GM12878 (cell line): ENCODE results near the gene WSCD2. TPM values are rescaled to one million over a fixed set of nuclear protein-coding genes. Genes with fewer than 3 reads are reported as not detected.

Source experiments
- ATAC-seq: fragments of 200-7000 bp; cut with Tn5 transposase; 3 replicates; pipeline ENCODE4 v1.9.1; 2020; ENCODE audit warnings: mild to moderate bottlenecking, moderate library complexity
- BruUV-seq: library from RNA; stranded (reverse); fragments of 400-500 nt; replicated peaks from 2 replicates; lab custom pipeline; 2021; lab: Mats Ljungman, UMichigan
- CTCF ChIA-PET: fragments of 300-600 bp; sonication (Branson Sonifier 250); formaldehyde crosslinking; extraction: SDS; loops from one replicate; lab custom pipeline; 2021; ENCODE audit warnings: inconsistent platforms; lab: Yijun Ruan, JAX
- POLR2A ChIA-PET: fragments of 350-600 bp; formaldehyde crosslinking; extraction: SDS; loops from one replicate; lab custom pipeline; 2021; ENCODE audit warnings: inconsistent platforms; lab: Charles Lee
- RAD21 ChIA-PET: fragments of 300-600 bp; sonication (Branson Sonifier 250); formaldehyde crosslinking; loops from one replicate; lab custom pipeline; 2023; ENCODE audit warnings: antibody characterized with exemption; ENCODE audit not compliant: unreplicated experiment; lab: Charles Lee
- SMC1A ChIA-PET: fragments of 300-600 bp; sonication (Branson Sonifier 250); formaldehyde crosslinking; loops from one replicate; lab custom pipeline; 2023; ENCODE audit not compliant: unreplicated experiment, uncharacterized antibody; lab: Charles Lee
- DNase-seq: peaks from one replicate; pipeline ENCODE4 v3.0.0-alpha.2; 2011; ENCODE audit warnings: low read depth, low spot score
- FAIRE-seq: peaks from 3 replicates; lab custom pipeline; 2011; peaks lifted over from hg19 to GRCh38; lab: Jason Lieb, UNC
- H2AFZ ChIP-seq: 2 replicates; pipeline ENCODE4 v1.6.0; 2011; ENCODE audit warnings: low read depth, low read length, control low read depth; ENCODE audit not compliant: control insufficient read depth
- H3K27ac ChIP-seq: 2 replicates; pipeline ENCODE4 v1.5.1; 2011; ENCODE audit warnings: control low read depth; ENCODE audit not compliant: control insufficient read depth, insufficient read depth
- H3K27me3 ChIP-seq, 2 experiments: replicated peaks in 1 of 2; 2 replicates each; pipeline versions ENCODE4 v1.6.0 to v1.6.1; 2011; ENCODE audit warnings: low read length in 1 of 2; ENCODE audit not compliant: control insufficient read depth in 2 of 2, insufficient read depth in 2 of 2
- H3K36me3 ChIP-seq, 2 experiments: 2 replicates each; pipeline ENCODE4 v1.5.1; 2011; ENCODE audit warnings: low read length in 1 of 2; ENCODE audit not compliant: control insufficient read depth in 2 of 2, insufficient read depth in 2 of 2
- H3K4me1 ChIP-seq: 2 replicates; pipeline ENCODE4 v1.6.1; 2011; ENCODE audit warnings: mild to moderate bottlenecking, low read length, moderate library complexity, mixed read lengths; ENCODE audit not compliant: control insufficient read depth, insufficient read depth
- H3K4me2 ChIP-seq: 2 replicates; pipeline ENCODE4 v1.6.0; 2011; ENCODE audit warnings: control low read depth; ENCODE audit not compliant: control insufficient read depth, insufficient read depth
- H3K4me3 ChIP-seq: fragments of 200-600 bp; sonication (generic); 2 replicates; pipeline ENCODE4 v1.5.1; 2016
- H3K79me2 ChIP-seq: 2 replicates; pipeline ENCODE4 v1.6.0; 2011; ENCODE audit warnings: low read length; ENCODE audit not compliant: control insufficient read depth, insufficient read depth
- H3K9ac ChIP-seq: 2 replicates; pipeline ENCODE4 v1.8.0; 2011; ENCODE audit warnings: low read length, control low read depth, mixed read lengths; ENCODE audit not compliant: control insufficient read depth, insufficient read depth
- H3K9me3 ChIP-seq: replicated peaks from 3 replicates; pipeline ENCODE4 v1.5.1; 2011; ENCODE audit warnings: mild to moderate bottlenecking, low read length; ENCODE audit not compliant: control insufficient read depth, insufficient read depth
- H4K20me1 ChIP-seq: 2 replicates; pipeline ENCODE4 v1.6.0; 2011; ENCODE audit not compliant: control insufficient read depth, insufficient read depth
- CTCF ChIP-seq, 3 experiments: IDR thresholded peaks in 2 of 3; conservative IDR thresholded peaks in 1 of 3; 2 replicates each; pipeline ENCODE4 v1.5.1; 2011; ENCODE audit warnings: low read depth in 3 of 3, low read length in 3 of 3, mild to moderate bottlenecking in 3 of 3, control low read depth in 2 of 3, moderate library complexity in 2 of 3, inconsistent platforms in 1 of 3, mixed read lengths in 1 of 3; ENCODE audit not compliant: control insufficient read depth in 2 of 3, insufficient read depth in 1 of 3; ENCODE audit errors: extremely low read depth in 1 of 3
- DPF2 ChIP-seq: fragments of 450-650 bp; IDR thresholded peaks from 2 replicates; pipeline ENCODE4 v1.6.1; 2017; ENCODE audit warnings: mild to moderate bottlenecking
- E2F4 ChIP-seq: IDR thresholded peaks from 2 replicates; pipeline ENCODE4 v1.6.1; 2012; ENCODE audit warnings: low read depth, low read length, improper control_type of control experiment
- KDM1A ChIP-seq: fragments of 200-600 bp; sonication (generic); IDR thresholded peaks from 2 replicates; pipeline ENCODE4 v1.6.1; 2016; ENCODE audit warnings: borderline replicate concordance
- NBN ChIP-seq: fragments of 450-650 bp; IDR thresholded peaks from 2 replicates; pipeline ENCODE4 v1.6.1; 2016
- RAD21 ChIP-seq: IDR thresholded peaks from 2 replicates; pipeline ENCODE4 v1.6.1; 2011; ENCODE audit warnings: mild to moderate bottlenecking, low read depth, low read length, moderate library complexity; ENCODE audit not compliant: insufficient read depth
- SMC3 ChIP-seq: IDR thresholded peaks from 2 replicates; pipeline ENCODE4 v1.6.1; 2011; ENCODE audit warnings: low read length, improper control_type of control experiment, borderline replicate concordance
- ZNF274 ChIP-seq: IDR thresholded peaks from one replicate; pipeline ENCODE4 v1.8.0; 2011; ENCODE audit not compliant: insufficient read length, insufficient read depth
- whole genome bisulfite sequencing: methylation state at CpG from one replicate; pipeline ENCODE4 v1.1.6; 2016; ENCODE audit warnings: low lambda C conversion rate; ENCODE audit not compliant: insufficient replicate concordance, insufficient coverage; ENCODE audit errors: missing lambda C conversion rate; 5-methylcytosine and 5-hydroxymethylcytosine counted together
- in situ Hi-C: fragments of 300-500 bp; cut with MboI; formaldehyde crosslinking; loops from 9 replicates; pipeline ENCODE4 v1.14.3; 2018; ENCODE audit warnings: mixed read lengths
- intact Hi-C: fragments of 100-400 bp; cut with micrococcal nuclease; formaldehyde crosslinking; loops from one replicate; pipeline ENCODE4 v1.14.2; 2022; ENCODE audit not compliant: unreplicated experiment
- polyA plus RNA-seq, 11 experiments: library from polyadenylated mRNA; depleted of rRNA in 4 of 11; unstranded in 6 of 11; stranded (reverse) in 5 of 11; fragments of >200 nt; fragmentation: Nextera tagmentation in 4 of 11; fragmentation: Illumina TruSeq in 1 of 11; extraction: Ambion mirVana in 4 of 11; extraction: Trizol in 1 of 11; gene quantifications; 1 replicate in 1 of 11; 2 replicates in 10 of 11; pipeline versions ENCODE4 v1.2.1 to v1.2.3, GENCODE V29; 2011 to 2016; ENCODE audit warnings: inconsistent platforms in 2 of 11, missing spikeins in 2 of 11, low read depth in 1 of 11
- total RNA-seq, 4 experiments: library from RNA; depleted of rRNA in 3 of 4; stranded (reverse); fragments of >200 nt in 3 of 4; fragmentation: Illumina TruSeq in 1 of 4; extraction: Trizol in 1 of 4; gene quantifications; 2 replicates each; pipeline versions ENCODE4 v1.2.1 to v1.2.3, GENCODE V29; 2013 to 2021

WSCD2 gene
- total and polyA plus RNA-seq, 10 of the 15 experiments (the other 5 are each of a cell fraction or from before 2014, with no cell fraction given) = 0.41 TPM; not detected in 9

GRCh38 chr12:108099073-108099472 lies 30.0 kb upstream of the WSCD2 start:
- peak; percentile 50; the same call in 2 of the 3 replicates for ATAC-seq
- SMC1A ChIA-PET = interaction anchor here (0.7 kb wide), 1 partner anchor 358 kb away, joined by 3 read pairs; no protein-coding TSS in a partner anchor
- in situ Hi-C loops = no loop called here

More at GRCh38 chr12:108099073-108099472, 30.0 kb upstream of the WSCD2 start:
- ChIA-PET POLR2A (no interaction called here), CTCF (interaction anchor here (1.2 kb wide), 1 partner anchor 19 kb away, joined by 3 read pairs; no protein-coding TSS in a partner anchor), RAD21 (no interaction called here)
- no peak overlapping the region for H3K27ac ChIP-seq
- no peak overlapping the region for H3K4me2 ChIP-seq
- H3K4me3 ChIP-seq = no peak overlapping the region
- no peaks in the 10 kb centered on the region for H3K79me2 ChIP-seq
- TF ChIP-seq SMC3 (peak; percentile 50; the same call in 1 of the 2 replicates), DPF2 (no peak), KDM1A (no peak), NBN (no peak), RAD21 (peak; percentile 59), ZNF274 (no peak), E2F4 (no peak), CTCF (IDR thresholded peaks at IDR 0.05 in 2 of 3, conservative IDR thresholded peaks at IDR 0.05 in 1 of 3; ENCODE audit: control insufficient read depth in 2 of 3, extremely low read depth in 1 of 3, insufficient read depth in 1 of 3, low read depth in 3 of 3, low read length in 3 of 3) (peak; percentile 32 to 37 (median 35); a peak in 4 of 6 replicates)
- no peaks in the 10 kb centered on the region for H3K9me3 ChIP-seq
- H4K20me1 ChIP-seq = no peaks in the 10 kb centered on the region
- BruUV-seq = no TSS peak
- 13% methylated on average over 3 of the region's 3 CpGs for WGBS
- no peak for FAIRE-seq
- H3K36me3 ChIP-seq = no peaks in the 10 kb centered on the region
- H3K27me3 ChIP-seq = no peaks in the 10 kb centered on the region
- no peaks in the 10 kb centered on the region; the same call in 1 of the 2 replicates for H3K4me1 ChIP-seq
- intact Hi-C loops = loop anchor here (5.0 kb wide), 2 partner anchors 398 to 413 kb away; no protein-coding TSS in a partner anchor
- no peak overlapping the region for H3K9ac ChIP-seq
- no peak for DNase-seq
- no peak overlapping the region for H2AFZ ChIP-seq
